AG09319 (cell line): ENCODE results near the gene ANKLE1.

Source experiments
- DNase-seq: peaks from one replicate; pipeline ENCODE4 v3.0.0-alpha.2; 2010; ENCODE audit warnings: low read depth; ENCODE audit errors: extremely low read depth
- CTCF ChIP-seq: IDR thresholded peaks from 2 replicates; pipeline ENCODE4 v1.5.1; 2011; ENCODE audit warnings: low read depth, mild to moderate bottlenecking, inconsistent platforms, low read length, moderate library complexity

Gene ANKLE1

GRCh38 chr19:17332360-17332676 lies 50.6 kb downstream of the ANKLE1 start:
- no peak for TF ChIP-seq CTCF
- no peak for DNase-seq

- no peak for DNase-seq
- TF ChIP-seq CTCF, result no peak
These were observed 51.2 kb downstream of the ANKLE1 start for GRCh38 chr19:17332677-17333581.

GRCh38 chr19:17333611-17334413 lies 52.1 kb downstream of the ANKLE1 start:
- no peak for TF ChIP-seq CTCF
- no peak for DNase-seq

GRCh38 chr19:17334414-17335409 lies 53.0 kb downstream of the ANKLE1 start, which contains the start of gene ANO8:
Gene ANO8, minus strand, starts transcription at chr19:17334855. Its CDS starts 185 bp downstream, at chr19:17334670.
- DNase-seq, result peak; percentile 98

GRCh38 chr19:17335575-17335974 lies 53.9 kb downstream of the ANKLE1 start:
- TF ChIP-seq CTCF, result no peak
- DNase-seq, result no peak

More at GRCh38 chr19:17334414-17335409, 53.0 kb downstream of the ANKLE1 start, which contains the start of gene ANO8:
- TF ChIP-seq CTCF, result no peak
